Erythroblast (primary cell): ENCODE measurements around the gene SARS2.
"Not testable (repeated sequence)": the region's sequence is repeated elsewhere in the genome, so short reads cannot be mapped to it uniquely, and the experiment has no call there.

Source experiments
- DNase-seq, 2 experiments: peaks; one replicate each; lab custom pipeline; 2025; lab: John Stamatoyannopoulos, UW
- GATA1 ChIP-seq: IDR thresholded peaks from 2 replicates; pipeline ENCODE4 v1.6.1; 2011; ENCODE audit warnings: low read depth, mild to moderate bottlenecking, control low read depth, low read length, moderate library complexity
- POLR2A ChIP-seq: IDR thresholded peaks from 2 replicates; pipeline ENCODE4 v1.6.1; 2011; ENCODE audit warnings: mild to moderate bottlenecking, low read length

SARS2 gene

DNA sequence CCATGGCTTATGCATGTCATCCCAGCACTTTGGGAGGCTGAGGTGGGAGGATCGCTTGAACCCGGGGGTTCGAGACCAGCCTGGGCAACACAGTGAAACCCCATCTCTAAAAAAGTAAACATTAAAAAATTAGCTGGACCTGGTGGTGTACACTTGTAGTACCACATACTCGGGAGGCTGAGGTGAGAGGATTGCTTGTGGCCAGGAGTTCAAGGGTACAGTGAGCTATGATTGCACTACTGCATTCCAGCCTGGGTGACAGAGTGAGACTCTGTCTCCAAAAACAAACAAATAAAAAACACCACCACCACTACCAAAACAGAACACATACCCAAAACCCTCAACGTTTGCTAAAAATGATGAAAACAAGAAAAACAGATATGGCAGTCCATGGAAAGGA, 29.1 kb upstream of the SARS2 start:
- TF ChIP-seq POLR2A (no peak), GATA1 (no peak)
- DNase-seq, result no peak

DNA sequence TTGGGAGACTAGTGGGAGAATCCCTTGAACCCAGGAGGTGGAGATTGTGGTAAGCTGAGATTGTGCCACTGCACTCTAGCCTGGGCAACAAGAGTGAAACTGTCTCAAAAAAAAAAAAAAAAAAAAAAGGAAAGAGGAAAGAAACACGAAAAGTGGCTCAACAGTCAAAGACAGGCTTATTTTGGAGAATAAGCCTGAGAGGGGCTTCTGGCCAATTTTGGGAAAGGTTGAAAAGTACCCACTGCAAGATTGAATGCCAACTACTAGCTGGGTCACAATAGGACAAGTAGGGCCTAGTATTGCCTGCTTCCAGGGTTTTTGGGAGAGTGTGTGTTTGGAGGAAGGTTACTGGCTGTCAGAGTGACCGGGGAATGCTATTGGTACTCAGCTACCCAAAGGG, 27.7 kb upstream of the SARS2 start:
- TF ChIP-seq POLR2A, result no peak
- TF ChIP-seq GATA1, result no peak
- DNase-seq, result no peak

DNA sequence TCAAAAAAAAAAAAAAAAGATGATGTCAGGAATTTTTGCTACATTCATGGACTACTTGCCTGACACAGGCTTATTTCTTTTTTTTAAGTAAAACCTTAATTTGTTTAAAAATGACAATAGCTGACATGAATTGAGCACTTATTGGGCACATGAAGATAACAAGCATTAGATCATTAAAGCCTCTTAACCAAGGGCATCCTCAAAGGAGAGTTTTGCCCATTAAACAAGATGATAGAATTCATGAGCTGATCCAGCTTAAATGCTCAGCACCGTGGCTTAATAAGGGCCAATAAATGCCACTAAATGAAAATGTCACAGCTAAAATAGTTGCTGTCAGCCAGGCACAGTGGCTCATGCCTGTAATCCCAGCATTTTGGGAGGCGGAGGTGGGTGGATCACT, 25.7 kb upstream of the SARS2 start:
- TF ChIP-seq POLR2A, result no peak
- TF ChIP-seq GATA1, result no peak

DNA sequence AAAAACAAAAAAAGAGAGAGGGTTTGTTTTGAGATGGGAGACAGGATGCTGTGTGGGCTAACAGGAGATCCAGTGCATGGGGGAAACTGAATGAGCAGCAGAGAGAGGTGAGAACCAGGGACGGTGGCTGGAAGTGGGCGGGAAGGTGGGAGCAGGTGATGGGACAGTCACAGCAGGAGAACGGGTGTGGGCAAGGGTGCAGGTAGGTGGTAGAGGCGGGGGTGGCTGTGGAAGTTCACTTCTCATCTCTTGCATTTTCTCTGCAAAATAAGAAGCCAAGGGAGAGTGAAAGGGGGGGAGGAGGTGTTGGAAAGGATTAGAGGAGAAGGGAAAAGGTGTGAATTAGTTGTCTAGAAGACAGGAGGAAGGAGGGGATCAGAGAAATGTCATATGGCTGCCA, 23.1 kb upstream of the SARS2 start:
- DNase-seq, result no peak
- no peak for TF ChIP-seq GATA1
- TF ChIP-seq POLR2A, result no peak

More for the DNA sequence above, 25.7 kb upstream of the SARS2 start:
- no peak for DNase-seq

DNA sequence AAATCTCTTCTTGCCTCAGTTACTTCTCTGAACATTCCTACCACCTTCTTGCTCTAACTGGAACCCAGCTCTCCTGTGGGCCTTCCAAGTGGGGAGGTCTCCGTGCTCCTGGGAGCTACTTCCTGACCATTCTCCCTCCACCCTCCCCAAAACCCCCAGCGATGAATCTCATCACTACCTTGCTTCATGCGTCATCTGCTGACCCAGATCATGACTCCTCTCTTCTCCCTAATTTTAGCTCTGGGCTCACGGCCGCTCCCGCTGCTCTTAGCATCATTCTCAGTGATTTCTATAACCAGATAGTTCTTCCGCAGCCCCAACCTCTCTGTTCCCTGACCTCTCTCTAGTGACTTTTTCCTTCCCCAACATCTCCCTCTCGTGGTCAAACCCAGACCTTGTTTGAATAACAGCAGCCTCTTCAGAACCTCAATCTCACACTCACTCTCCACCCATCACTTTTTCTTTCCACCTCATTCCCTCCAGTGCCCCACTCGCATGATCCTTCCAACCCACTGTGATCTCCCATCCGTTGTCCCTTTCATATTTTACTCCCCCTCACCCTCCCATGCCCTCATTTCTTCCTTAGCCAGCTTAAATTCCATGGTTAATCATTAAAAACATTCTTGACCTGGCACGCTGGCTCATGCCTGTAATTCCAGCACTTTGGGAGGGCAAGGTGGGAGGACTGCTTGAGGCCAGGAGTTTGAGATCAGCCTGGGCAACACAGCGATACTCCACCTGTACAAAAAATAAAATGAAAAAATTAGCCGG, 22.0 kb upstream of the SARS2 start:
- no peak for TF ChIP-seq GATA1
- no peak for TF ChIP-seq POLR2A
- DNase-seq, result peak; percentile 53 to 64

DNA sequence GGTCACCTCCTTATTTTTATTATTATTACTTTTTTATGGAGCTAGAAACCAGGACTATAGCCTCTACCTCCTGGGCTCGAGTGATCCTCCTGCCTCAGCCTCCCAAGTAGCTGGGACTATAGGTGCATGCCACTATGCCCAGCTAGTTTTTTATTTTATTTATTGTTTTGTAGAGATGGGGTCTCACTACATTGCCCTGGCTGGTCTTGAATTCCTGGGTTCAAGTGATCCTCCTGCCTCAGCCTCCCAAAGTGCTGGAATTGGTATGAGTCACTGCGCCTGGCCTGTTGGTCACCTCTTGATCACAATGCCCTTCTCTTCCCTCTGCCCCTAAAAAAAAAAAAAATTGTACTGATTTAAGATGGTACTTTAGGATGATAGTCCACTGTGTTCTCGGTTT, 20.6 kb upstream of the SARS2 start:
- TF ChIP-seq POLR2A, result no peak
- no peak for DNase-seq

DNA sequence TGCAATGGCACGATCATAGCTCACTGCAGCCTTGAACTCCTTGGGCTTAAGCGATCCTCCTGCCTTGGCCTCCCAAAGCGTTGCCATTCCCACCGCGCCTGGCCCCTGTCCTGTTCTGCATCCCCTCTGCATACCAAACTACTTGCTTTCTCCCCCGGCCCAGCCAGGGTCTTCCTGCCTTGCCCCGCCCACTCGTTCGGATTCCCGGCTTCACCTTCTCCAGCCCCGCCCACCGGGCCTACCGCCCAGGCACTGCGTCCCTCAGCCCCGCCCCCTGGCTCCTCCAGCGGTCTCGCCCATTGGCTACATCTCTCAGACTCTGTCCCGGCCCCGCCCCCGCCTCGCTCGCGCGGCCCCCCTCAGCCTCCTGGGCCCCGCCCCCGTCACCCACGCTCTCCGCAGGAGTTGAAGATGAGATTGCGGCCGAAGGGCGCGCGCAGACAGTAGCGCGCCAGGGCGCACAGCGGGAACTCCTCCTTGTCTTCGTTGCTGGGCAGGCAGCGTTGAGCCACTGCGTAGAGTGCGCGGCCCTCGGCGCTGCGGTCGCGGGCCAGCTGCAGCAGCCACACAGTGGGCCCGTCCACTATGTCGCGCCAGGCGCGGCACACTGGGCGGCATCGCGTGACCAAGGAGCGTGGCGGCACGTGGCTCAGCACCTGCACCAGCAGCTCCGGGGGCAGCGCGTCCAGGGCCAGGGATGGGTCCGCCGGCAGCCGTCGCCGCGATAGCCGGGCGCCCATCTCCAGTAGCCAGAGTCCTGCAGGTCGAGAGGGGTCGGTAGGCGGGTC, 19.2 kb upstream of the SARS2 start:
- DNase-seq, result peak; percentile 70 to 76
- TF ChIP-seq POLR2A (no peak), GATA1 (no peak)

DNA sequence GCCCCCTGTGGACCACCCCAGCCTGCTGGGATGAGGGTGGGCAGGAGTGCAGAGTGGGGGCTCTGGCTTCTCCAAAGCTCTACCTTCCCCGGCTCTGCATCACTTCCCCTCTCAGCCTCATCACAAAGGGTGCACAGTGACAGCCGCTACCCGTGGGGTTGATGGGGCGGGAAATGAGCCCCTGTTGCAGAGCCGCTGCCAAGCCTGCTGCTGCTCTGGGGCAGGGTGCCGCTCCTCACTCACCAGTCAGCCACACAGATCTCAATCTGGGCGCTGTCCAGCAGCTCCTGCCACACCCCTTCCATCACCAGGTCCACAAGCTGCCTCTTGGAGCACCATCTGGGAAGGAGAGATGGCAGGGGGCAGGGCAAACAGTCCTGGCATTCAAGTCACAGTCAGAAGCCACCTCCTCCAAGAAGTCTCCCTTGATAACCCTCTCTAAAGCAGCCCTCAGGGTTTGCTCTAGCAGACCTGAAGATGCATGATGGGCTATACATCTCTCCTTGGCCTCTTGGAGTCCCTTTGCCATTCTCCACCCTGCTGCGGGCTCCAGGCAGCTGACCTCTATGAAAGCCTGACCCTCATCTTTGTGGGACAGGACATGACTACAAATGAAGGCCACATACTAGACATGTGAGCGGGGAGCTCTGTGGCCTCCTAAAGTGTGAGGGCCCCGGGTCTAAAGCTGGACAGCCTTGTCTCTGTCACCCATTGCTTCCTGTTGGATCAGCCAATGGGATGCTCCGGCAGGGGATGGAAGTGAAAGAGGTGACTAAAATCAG, 15.9 kb upstream of the SARS2 start:
- TF ChIP-seq GATA1 (no peak), POLR2A (no peak)
- DNase-seq, result no peak

DNA sequence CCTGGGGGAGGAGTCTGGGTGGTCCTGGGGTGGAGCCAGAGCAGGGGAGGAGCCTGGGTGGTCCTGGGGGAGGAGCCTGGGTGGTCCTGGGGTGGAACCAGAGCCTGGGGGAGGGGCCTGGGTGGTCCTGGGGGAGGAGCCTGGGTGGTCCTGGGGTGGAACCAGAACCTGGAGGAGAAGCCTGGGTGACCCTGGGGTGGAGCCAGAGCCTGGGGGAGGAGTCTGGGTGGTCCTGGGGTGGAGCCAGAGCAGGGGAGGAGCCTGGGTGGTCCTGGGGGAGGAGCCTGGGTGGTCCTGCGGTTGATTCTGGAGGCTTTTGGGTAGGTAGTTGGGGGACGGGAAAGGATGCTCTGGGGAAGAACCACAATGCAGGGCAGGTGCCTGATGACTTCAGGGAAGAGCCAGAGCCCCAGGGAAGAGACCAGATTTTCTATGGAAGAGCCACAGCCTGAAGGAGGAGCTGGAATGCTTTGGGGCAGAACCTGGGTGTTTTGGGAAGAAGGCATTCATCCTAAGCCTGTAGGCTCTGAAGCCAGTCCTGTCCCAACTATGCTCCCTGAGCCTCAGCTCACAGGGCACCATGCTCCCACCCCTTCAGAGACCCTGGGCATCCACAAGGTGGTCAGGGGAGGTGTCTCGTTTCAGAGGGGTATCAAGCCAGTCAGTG, 15.1 kb upstream of the SARS2 start:
- no peak for DNase-seq
- no peak for TF ChIP-seq POLR2A
- TF ChIP-seq GATA1, result no peak

DNA sequence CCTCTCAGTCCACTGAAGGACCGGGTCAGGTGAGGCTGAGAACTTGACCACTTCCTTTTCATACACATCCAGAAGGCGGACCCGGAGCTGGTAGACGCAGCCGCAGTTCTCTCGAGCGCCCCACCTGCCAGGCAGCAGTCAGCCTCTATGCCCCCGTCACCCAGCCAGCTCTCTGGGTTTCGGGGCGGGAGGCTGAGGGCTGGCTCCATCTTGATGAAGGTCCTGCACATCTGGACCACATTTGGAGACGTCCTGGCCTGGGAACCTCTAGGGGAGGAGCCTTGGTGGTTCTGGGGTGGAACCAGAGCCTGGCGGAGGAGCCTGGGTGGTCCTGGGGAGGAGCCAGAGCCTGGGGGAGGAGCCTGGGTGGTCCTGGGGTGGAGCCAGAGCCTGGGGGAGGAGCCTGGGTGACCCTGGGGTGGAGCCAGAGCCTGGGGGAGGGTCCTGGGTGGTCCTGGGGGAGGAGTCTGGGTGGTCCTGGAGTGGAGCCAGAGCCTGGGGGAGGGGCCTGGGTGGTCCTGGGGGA, 14.5 kb upstream of the SARS2 start:
- peak in 1 of 2 experiments; percentile 19 for DNase-seq
- TF ChIP-seq GATA1, result no peak
- no peak for TF ChIP-seq POLR2A

DNA sequence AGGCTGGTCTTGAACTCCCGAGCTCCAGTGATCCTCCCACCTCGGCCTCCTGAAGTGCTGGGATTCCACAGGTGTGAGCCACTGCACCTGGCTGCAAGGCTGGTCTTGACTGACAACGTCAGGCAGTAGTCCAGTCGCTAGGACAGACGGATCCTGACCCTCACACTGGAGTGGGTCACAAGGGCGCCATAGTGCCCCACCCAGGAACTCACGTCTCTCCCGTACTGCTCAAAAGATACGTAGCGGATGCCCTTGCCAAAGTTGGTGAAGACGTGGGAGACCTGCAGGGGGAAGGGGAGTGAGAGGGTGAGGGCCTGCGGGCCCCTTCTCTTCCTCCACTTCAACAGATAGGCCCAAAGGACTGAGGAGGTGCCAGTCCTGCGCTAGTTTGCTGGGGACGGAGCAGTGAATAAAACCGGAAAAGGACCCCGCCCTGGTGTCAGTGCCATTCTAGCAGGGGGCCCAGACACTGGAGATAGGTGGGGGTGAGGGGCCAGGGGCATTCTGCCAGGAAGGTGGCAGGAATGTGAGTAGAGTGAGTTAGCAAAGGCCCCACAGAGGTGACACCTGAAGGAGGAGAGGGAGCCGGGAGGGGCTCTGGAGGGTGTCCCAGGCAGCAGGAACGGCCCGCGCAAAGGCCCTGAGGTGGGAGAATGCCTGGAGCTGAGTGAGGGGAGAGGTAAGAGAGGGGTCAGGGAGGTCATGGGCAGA, 12.1 kb upstream of the SARS2 start:
- no peak for TF ChIP-seq GATA1
- no peak for TF ChIP-seq POLR2A

DNA sequence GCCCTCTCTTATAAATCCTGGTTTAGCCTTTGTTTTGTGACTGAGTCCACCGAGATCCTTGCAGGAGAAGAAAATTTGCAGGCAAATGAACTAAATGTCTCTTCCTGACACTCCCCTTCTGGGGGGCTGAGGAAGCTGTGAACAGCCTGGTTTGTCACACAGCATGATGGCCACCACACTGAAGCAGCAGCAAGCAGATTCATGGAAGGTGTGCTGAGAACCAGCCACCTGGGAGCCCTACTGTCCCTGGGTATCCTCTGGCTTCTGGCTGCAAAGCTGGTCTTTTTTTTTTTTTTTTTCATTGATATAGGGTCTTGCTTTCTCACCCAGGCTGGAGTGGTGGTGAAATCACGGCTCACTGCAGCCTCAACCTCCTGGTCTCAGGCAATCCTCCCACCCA, 11.4 kb upstream of the SARS2 start:
- TF ChIP-seq POLR2A (no peak), GATA1 (no peak)
- DNase-seq, result no peak

More for the DNA sequence above, 12.1 kb upstream of the SARS2 start:
- DNase-seq, result no peak

DNA sequence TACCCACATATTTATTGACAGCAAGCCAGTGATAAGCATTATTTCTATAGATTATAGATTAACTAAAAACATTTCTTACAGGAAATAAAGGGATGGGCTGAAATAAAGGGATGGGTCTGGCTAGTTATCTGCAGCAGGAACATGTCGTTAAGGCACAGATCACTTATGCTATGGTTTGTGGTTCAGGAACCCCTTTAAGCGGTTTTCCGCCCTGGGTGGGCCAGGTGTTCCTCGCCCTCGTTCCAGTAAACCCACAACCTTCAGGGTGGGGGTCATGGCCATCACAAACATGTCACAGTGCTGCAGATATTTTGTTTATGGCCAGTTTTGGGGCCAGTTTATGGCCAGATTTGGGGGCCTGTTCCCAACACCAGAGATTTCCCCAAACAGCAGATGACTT, 10.9 kb upstream of the SARS2 start:
- not testable (repeated sequence) for DNase-seq
